Skeletal muscle tissue (tissue), 4 donors: ENCODE data around the gene RBM47. TPM values are rescaled to one million over a fixed set of nuclear protein-coding genes. Genes with fewer than 3 reads are reported as not detected.
"Not testable (repeated sequence)": the region's sequence is repeated elsewhere in the genome, so short reads cannot be mapped to it uniquely, and the experiment has no call there.

Experiments
- H3K27ac ChIP-seq: one replicate; pipeline ENCODE4 v1.7.0; 2013; ENCODE audit warnings: mild to moderate bottlenecking, low read depth, low read length, inconsistent platforms
- H3K27me3 ChIP-seq, 3 donors: one replicate each; pipeline ENCODE4 v1.7.0; 2013; ENCODE audit warnings: low read length in 3 of 3; ENCODE audit not compliant: control insufficient read depth in 3 of 3, insufficient read depth in 3 of 3
- H3K36me3 ChIP-seq, 3 donors: one replicate each; pipeline ENCODE4 v1.7.0; 2013; ENCODE audit warnings: low read length in 3 of 3; ENCODE audit not compliant: control insufficient read depth in 3 of 3, insufficient read depth in 3 of 3
- H3K4me1 ChIP-seq, 3 donors: one replicate each; pipeline ENCODE4 v1.7.0; 2013; ENCODE audit warnings: low read length in 3 of 3, mild to moderate bottlenecking in 3 of 3; ENCODE audit not compliant: control insufficient read depth in 3 of 3, insufficient read depth in 3 of 3
- H3K4me3 ChIP-seq, 3 donors: one replicate each; pipeline ENCODE4 v1.7.0; 2013; ENCODE audit warnings: low read length in 3 of 3
- H3K9ac ChIP-seq, 3 donors: one replicate each; pipeline ENCODE4 v1.7.0; 2013; ENCODE audit warnings: low read length in 3 of 3, mild to moderate bottlenecking in 3 of 3, moderate library complexity in 2 of 3, low read depth in 1 of 3
- H3K9me3 ChIP-seq, 3 donors: one replicate each; pipeline ENCODE4 v1.7.0; 2013; ENCODE audit warnings: low read length in 3 of 3; ENCODE audit not compliant: control insufficient read depth in 3 of 3
- total RNA-seq: library from RNA; depleted of rRNA; stranded (reverse); fragments of >200 nt; gene quantifications from one replicate; pipeline ENCODE4 v1.2.3, GENCODE V29; 2014
- donor health status: Osteomylitis.

Gene RBM47
- total RNA-seq, 1 donor from 2014 or later = 2.6 TPM

DNA sequence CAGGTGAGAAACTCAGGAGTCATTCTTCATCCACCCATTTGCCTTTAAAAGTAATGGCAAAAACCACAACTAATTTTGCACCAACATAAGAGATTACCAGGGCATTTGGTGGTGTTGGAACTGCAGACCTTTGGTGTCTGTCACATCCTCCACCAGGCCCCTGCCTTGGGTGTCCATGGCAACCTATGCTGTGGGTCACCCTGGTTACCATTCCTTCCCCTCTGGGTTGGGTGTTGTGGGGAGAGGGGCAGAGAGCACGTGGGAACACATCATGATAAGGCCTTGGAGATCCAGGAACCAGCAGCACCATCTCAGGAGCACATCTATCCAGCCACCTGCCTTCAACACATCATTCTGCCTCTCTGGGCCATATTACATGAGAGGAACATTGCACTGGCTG, 217.3 kb downstream of the RBM47 start:
- H3K27ac ChIP-seq = no peak overlapping the region
- no peak overlapping the region for H3K4me3 ChIP-seq
- H3K9me3 ChIP-seq = no peaks in the 10 kb centered on the region
- peaks cover 0 to 3% (median 0%) of the 10 kb centered on the region in 3 donors for H3K27me3 ChIP-seq
- H3K4me1 ChIP-seq = no peaks in the 10 kb centered on the region
- H3K36me3 ChIP-seq = no peaks in the 10 kb centered on the region
- H3K9ac ChIP-seq = no peak overlapping the region

DNA sequence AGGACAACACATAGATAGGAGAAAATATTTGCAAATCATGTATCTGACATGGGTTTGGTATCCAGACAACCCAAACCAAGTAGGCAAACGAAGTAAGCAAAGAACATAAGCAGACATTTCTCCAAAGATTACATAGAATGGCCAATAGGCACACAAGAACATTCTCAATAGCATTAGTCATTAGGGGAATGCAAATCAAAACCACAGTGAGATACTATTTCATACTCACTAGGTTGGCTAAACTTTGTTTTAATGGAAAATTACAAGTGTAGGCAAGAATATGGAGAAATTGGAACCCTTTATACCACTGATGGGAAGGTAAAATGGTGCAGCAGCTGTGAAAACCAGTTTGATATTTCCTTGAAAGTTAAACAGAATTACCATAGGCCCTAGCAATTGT, 219.8 kb downstream of the RBM47 start:
- Histone ChIP-seq H3K4me1 (no peaks in the 10 kb centered on the region), H3K9ac (no peak overlapping the region), H3K36me3 (no peaks in the 10 kb centered on the region), H3K27me3 (peaks cover 0 to 3% (median 0%) of the 10 kb centered on the region in 3 donors), H3K27ac (no peak overlapping the region), H3K9me3 (no peaks in the 10 kb centered on the region), H3K4me3 (no peak overlapping the region)

DNA sequence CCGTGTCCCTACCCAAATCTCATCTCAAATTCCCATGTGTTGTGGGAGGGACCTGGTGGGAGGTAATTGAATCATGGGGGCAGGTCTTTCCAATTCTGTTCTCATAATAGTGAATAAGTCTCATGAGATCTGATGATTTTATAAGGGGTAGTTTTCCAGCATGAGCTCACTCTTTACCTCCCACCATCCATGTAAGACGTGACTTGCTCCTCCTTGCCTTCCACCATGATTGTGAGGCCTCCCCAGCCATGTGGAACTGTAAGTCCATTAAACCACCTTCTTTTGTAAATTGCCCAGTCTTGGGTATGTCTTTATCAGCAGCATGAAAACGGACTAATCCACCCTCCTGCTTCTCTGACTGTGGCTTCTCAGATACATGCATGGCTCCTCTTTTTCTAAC, 222.2 kb downstream of the RBM47 start:
- not testable (repeated sequence) for H3K9ac ChIP-seq, H3K27me3 ChIP-seq, H3K4me1 ChIP-seq, H3K9me3 ChIP-seq, H3K27ac ChIP-seq, H3K36me3 ChIP-seq, H3K4me3 ChIP-seq

DNA sequence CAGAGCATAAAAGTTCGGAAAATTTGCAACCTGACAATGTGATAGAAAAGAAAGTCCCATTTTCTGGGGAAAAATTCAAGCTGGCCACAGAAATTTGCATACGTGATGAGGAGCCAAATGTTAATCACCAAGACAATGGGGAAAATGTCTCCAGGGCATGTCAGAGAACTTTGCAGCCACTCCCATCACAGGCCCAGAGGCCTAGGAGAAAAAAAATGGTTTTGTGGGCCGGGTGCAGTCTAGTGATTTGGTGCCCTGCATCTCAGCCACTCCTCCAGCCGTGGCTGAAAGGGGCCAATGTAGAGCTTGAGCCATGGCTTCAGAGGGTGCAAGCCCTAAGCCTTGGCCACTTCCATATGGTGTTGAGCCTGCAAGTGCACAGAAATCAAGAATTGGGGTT, 223.3 kb downstream of the RBM47 start:
- no peaks in the 10 kb centered on the region for H3K27me3 ChIP-seq
- no peaks in the 10 kb centered on the region for H3K36me3 ChIP-seq
- H3K4me1 ChIP-seq = no peaks in the 10 kb centered on the region
- no peak overlapping the region for H3K4me3 ChIP-seq
- H3K9ac ChIP-seq = no peak overlapping the region
- no peak overlapping the region for H3K27ac ChIP-seq
- no peaks in the 10 kb centered on the region for H3K9me3 ChIP-seq

DNA sequence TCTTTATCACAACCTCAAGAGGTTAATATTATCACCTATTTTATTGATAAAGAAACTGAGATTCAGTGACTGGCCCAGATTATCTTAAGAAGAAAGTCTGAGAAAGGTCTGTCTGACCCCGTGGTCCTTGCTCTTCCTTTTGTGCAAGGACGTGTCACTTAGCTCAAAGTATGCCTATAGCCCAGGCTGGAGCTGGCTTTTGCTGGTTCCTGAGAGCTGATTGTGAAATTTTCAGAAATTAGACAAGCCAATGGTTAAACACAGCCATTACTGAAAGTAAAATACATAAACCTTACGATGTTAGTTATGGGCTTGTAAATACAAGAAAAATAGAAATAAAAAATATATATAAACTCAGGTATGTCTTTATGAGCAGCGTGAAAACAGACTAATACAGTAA, 224.5 kb downstream of the RBM47 start:
- H3K27ac ChIP-seq = no peak overlapping the region
- H3K4me1 ChIP-seq = no peaks in the 10 kb centered on the region
- H3K27me3 ChIP-seq = no peaks in the 10 kb centered on the region

DNA sequence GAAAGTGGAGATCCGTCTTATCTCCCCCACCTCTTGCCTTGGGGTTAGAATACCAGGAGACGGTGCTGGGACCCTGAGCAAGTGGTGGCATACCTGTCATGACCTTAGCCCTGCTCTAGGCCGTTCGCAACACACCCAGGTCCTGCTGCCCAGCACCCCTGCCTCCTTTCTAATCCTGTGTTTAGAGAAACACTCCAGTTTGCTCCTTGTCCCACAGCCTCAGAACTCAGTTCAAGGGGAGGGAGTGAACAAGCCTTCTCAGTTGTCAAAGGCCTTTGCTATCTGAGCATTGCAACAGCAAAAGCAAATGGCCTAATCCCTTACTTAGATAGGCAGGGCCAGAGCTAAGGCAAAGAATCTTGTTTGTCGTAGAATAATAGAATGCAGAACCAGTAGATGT, 226.6 kb downstream of the RBM47 start:
- H3K4me1 ChIP-seq = no peaks in the 10 kb centered on the region
- no peak overlapping the region for H3K27ac ChIP-seq
- H3K36me3 ChIP-seq = no peaks in the 10 kb centered on the region
- H3K27me3 ChIP-seq = no peaks in the 10 kb centered on the region
- no peak overlapping the region for H3K9ac ChIP-seq
- H3K4me3 ChIP-seq = no peak overlapping the region
- no peaks in the 10 kb centered on the region for H3K9me3 ChIP-seq

More for the DNA sequence above, 224.5 kb downstream of the RBM47 start:
- H3K36me3 ChIP-seq = no peaks in the 10 kb centered on the region
- H3K4me3 ChIP-seq = no peak overlapping the region
- H3K9me3 ChIP-seq = no peaks in the 10 kb centered on the region
- no peak overlapping the region for H3K9ac ChIP-seq

DNA sequence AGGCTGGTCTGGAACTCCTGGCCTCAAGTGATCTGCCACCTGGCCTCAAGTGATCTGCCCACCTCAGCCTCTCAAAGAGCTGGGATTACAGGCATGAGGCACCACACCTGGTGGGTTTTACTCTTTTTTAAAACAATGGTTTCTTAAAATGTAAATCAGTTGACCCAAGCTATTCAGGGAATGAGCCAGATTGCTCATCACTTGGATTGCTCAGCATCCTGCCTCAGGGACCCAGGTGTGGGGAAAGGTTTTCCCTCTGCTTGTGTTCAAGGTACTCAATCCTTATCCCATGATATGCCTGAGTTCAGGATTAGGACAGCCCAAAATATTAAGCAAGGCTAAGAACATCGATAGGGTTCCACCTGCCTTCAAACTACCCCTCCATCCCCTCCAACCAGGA, 227.1 kb downstream of the RBM47 start:
- no peaks in the 10 kb centered on the region for H3K4me1 ChIP-seq
- no peaks in the 10 kb centered on the region for H3K9me3 ChIP-seq
- H3K4me3 ChIP-seq = no peak overlapping the region
- no peaks in the 10 kb centered on the region for H3K27me3 ChIP-seq
- H3K27ac ChIP-seq = no peak overlapping the region
- H3K36me3 ChIP-seq = no peaks in the 10 kb centered on the region
- no peak overlapping the region for H3K9ac ChIP-seq

DNA sequence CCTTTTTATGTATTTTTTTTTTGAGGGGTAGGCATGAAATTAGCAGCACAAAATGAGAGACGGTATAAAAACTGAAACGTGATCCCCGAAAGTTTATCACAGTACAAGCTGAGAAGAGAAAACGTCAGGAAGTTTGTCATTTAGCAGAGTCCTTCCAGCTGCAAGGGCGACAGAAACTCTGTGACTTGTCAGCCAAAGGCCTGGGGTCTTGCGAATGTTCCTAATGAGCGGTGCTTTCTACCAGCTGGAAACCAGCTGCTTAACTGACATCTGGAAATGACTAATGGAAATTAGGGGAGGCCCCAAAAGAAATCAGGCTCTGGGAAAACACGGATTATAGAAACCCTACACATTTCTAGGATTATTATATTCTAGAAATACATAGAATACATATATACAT, 228.0 kb downstream of the RBM47 start:
- Histone ChIP-seq H3K27ac (no peak overlapping the region), H3K27me3 (no peaks in the 10 kb centered on the region), H3K4me1 (no peaks in the 10 kb centered on the region), H3K36me3 (no peaks in the 10 kb centered on the region), H3K4me3 (no peak overlapping the region), H3K9me3 (no peaks in the 10 kb centered on the region), H3K9ac (no peak overlapping the region)

DNA sequence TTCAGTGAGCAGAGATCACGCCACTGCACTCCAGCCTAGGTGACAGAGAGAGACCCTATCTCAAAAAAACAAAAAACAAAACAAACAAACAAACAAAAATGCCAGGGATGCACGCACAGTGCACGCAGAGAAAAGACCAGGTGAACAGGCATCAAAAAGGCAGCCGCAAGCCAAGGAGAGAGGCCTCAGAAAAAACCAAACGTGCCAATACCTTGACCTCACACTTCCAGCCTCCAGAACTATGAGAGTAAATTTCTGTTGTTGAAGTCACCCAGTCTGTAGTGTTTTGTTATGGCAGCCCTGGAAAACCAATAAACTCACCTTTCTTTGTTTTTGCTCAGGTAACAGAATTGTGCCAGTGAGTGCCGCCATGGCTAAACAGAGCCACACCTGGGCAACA, 228.6 kb downstream of the RBM47 start:
- Histone ChIP-seq H3K27me3 (no peaks in the 10 kb centered on the region), H3K36me3 (no peaks in the 10 kb centered on the region), H3K4me3 (no peak overlapping the region), H3K9me3 (no peaks in the 10 kb centered on the region), H3K4me1 (peaks cover 0 to 5% (median 4%) of the 10 kb centered on the region in 3 donors), H3K9ac (no peak overlapping the region), H3K27ac (no peak overlapping the region)

DNA sequence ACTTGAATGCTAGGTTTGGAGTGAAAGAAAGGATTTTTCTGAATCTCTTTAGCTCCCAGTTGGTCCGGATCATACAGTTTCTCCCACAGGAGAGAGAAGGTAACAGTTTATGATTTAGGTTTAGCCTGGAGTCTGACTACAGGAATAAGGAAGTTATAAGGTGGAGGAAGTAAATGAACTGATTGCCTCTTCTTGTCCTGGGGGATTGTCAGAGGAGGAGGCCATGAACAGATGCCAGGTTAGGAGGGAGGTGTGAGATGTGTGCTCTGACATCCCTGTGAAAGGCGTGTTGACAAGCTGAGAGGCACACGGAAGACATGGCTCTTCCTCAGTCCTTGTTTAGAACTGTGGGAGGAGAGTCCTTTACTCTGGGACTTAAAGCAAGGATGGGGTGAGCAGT, 230.1 kb downstream of the RBM47 start:
- Histone ChIP-seq H3K4me1 (peaks cover 6 to 13% (median 13%) of the 10 kb centered on the region in 3 donors), H3K36me3 (no peaks in the 10 kb centered on the region)

More for the DNA sequence above, 230.1 kb downstream of the RBM47 start:
- Histone ChIP-seq H3K9me3 (no peaks in the 10 kb centered on the region), H3K9ac (no peak overlapping the region), H3K27me3 (no peaks in the 10 kb centered on the region), H3K4me3 (no peak overlapping the region), H3K27ac (no peak overlapping the region)
